Panc1 (cell line): Measurements from ENCODE around the gene SORL1-AS1.

Experiments used
- ATAC-seq: fragments of 200-7000 bp; cut with Tn5 transposase; 2 replicates; pipeline ENCODE4 v1.9.1; 2020; ENCODE audit warnings: mild to moderate bottlenecking, moderate library complexity
- BruUV-seq: library from RNA; stranded (reverse); fragments of 400-500 nt; replicated peaks from 2 replicates; lab custom pipeline; 2021; lab: Mats Ljungman, UMichigan
- CTCF ChIA-PET: fragments of 300-600 bp; sonication (Branson Sonifier 250); formaldehyde crosslinking; loops from one replicate; lab custom pipeline; 2022; ENCODE audit warnings: antibody characterized with exemption; lab: Charles Lee
- POLR2A ChIA-PET: fragments of 300-600 bp; sonication (Branson Sonifier 250); formaldehyde crosslinking; loops from one replicate; lab custom pipeline; 2022; ENCODE audit warnings: antibody characterized with exemption; lab: Charles Lee
- DNase-seq: peaks from one replicate; pipeline ENCODE4 v3.0.0-alpha.2; 2010; ENCODE audit warnings: low read depth, low spot score
- H3K27ac ChIP-seq: 2 replicates; pipeline ENCODE4 v1.5.1; 2011; ENCODE audit warnings: mild to moderate bottlenecking, low read length, inconsistent platforms
- H3K27me3 ChIP-seq: fragments of 200-500 bp; sonication (Bioruptor generic); 2 replicates; pipeline ENCODE4 v1.6.0; 2014; ENCODE audit warnings: low read length, inconsistent platforms; ENCODE audit not compliant: control insufficient read depth, insufficient read depth
- H3K36me3 ChIP-seq: fragments of 200-500 bp; sonication (Bioruptor generic); 2 replicates; pipeline ENCODE4 v1.5.1; 2014; ENCODE audit warnings: inconsistent platforms, mild to moderate bottlenecking, low read length, moderate library complexity; ENCODE audit not compliant: control insufficient read depth, insufficient read depth
- H3K4me1 ChIP-seq: 2 replicates; pipeline ENCODE4 v1.5.1; 2011; ENCODE audit warnings: inconsistent platforms, mild to moderate bottlenecking, low read length, moderate library complexity; ENCODE audit not compliant: control insufficient read depth, insufficient read depth
- H3K4me3 ChIP-seq, 2 experiments: 2 replicates each; pipeline ENCODE4 v1.5.1; 2011 to 2012; ENCODE audit warnings: low read depth in 2 of 2, low read length in 2 of 2, mild to moderate bottlenecking in 2 of 2, inconsistent platforms in 1 of 2, moderate library complexity in 1 of 2
- H3K9me3 ChIP-seq: fragments of 200-500 bp; sonication (Bioruptor generic); 2 replicates; pipeline ENCODE4 v1.5.1; 2014; ENCODE audit warnings: low read depth, mild to moderate bottlenecking, inconsistent platforms, low read length, moderate library complexity; ENCODE audit not compliant: control insufficient read depth, insufficient read depth
- POLR2AphosphoS5 ChIP-seq: IDR thresholded peaks from 2 replicates; pipeline ENCODE4 v1.6.1; 2012; ENCODE audit warnings: mild to moderate bottlenecking, low read depth, low read length, moderate library complexity
- SIN3A ChIP-seq: IDR thresholded peaks from 2 replicates; pipeline ENCODE4 v1.6.1; 2012; ENCODE audit warnings: low read depth, mild to moderate bottlenecking, low read length, moderate library complexity, borderline replicate concordance; ENCODE audit not compliant: insufficient read depth
- TCF7L2 ChIP-seq: IDR thresholded peaks from 2 replicates; pipeline ENCODE4 v1.6.1; 2011; ENCODE audit warnings: mild to moderate bottlenecking, low read depth, low read length, inconsistent platforms
- in situ Hi-C: cut with HindIII; loops from 2 replicates; pipeline ENCODE4 v1.10.0; 2016; ENCODE audit warnings: low sequenced_read_pairs, low pct_unique_long_range_greater_than_20kb
- intact Hi-C: fragments of 100-400 bp; cut with micrococcal nuclease; formaldehyde crosslinking; loops from one replicate; pipeline ENCODE4 v1.10.0; 2022; ENCODE audit not compliant: unreplicated experiment
- TF ChIP-seq, protein P1 (sequence below), 2 experiments: IDR thresholded peaks; 2 replicates each; pipeline ENCODE4 v1.6.1; 2011 to 2012; ENCODE audit warnings: low read depth in 2 of 2, control low read depth in 1 of 2, low read length in 1 of 2, mild to moderate bottlenecking in 1 of 2, moderate library complexity in 1 of 2; ENCODE audit not compliant: insufficient read depth in 1 of 2
- TF ChIP-seq, protein P2 (sequence below): fragments of 450-650 bp; IDR thresholded peaks from 2 replicates; pipeline ENCODE4 v1.5.1; 2017; ENCODE audit warnings: mild to moderate bottlenecking

Gene SORL1-AS1

DNA sequence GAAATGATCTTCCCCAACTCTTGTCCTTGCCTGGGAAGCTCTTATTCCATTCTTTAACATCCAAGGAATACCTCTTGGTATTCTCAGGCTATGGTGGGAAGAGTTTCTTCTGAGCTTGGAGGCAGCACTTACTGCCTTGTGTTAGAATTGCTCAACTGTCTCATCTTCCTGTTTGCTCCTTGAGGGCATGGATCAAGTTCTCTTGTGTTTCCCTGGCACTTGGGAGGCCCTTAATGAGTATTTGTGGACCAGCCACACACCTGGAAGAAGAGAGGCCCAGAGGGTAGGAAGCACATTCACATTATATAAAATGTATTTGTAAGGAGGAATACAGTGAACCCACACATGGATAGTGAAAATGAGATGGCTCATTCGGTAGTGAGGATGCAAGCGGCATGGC lies 3.4 kb upstream of the SORL1-AS1 start:
- TF ChIP-seq, protein P1, sequence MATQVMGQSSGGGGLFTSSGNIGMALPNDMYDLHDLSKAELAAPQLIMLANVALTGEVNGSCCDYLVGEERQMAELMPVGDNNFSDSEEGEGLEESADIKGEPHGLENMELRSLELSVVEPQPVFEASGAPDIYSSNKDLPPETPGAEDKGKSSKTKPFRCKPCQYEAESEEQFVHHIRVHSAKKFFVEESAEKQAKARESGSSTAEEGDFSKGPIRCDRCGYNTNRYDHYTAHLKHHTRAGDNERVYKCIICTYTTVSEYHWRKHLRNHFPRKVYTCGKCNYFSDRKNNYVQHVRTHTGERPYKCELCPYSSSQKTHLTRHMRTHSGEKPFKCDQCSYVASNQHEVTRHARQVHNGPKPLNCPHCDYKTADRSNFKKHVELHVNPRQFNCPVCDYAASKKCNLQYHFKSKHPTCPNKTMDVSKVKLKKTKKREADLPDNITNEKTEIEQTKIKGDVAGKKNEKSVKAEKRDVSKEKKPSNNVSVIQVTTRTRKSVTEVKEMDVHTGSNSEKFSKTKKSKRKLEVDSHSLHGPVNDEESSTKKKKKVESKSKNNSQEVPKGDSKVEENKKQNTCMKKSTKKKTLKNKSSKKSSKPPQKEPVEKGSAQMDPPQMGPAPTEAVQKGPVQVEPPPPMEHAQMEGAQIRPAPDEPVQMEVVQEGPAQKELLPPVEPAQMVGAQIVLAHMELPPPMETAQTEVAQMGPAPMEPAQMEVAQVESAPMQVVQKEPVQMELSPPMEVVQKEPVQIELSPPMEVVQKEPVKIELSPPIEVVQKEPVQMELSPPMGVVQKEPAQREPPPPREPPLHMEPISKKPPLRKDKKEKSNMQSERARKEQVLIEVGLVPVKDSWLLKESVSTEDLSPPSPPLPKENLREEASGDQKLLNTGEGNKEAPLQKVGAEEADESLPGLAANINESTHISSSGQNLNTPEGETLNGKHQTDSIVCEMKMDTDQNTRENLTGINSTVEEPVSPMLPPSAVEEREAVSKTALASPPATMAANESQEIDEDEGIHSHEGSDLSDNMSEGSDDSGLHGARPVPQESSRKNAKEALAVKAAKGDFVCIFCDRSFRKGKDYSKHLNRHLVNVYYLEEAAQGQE (IDR thresholded peaks at IDR 0.05; ENCODE audit: insufficient read depth in 1 of 2, low read depth in 2 of 2, low read length in 1 of 2): no peak
- TF ChIP-seq SIN3A (no peak), TCF7L2 (no peak), POLR2AphosphoS5 (no peak)
- TF ChIP-seq, protein P2, sequence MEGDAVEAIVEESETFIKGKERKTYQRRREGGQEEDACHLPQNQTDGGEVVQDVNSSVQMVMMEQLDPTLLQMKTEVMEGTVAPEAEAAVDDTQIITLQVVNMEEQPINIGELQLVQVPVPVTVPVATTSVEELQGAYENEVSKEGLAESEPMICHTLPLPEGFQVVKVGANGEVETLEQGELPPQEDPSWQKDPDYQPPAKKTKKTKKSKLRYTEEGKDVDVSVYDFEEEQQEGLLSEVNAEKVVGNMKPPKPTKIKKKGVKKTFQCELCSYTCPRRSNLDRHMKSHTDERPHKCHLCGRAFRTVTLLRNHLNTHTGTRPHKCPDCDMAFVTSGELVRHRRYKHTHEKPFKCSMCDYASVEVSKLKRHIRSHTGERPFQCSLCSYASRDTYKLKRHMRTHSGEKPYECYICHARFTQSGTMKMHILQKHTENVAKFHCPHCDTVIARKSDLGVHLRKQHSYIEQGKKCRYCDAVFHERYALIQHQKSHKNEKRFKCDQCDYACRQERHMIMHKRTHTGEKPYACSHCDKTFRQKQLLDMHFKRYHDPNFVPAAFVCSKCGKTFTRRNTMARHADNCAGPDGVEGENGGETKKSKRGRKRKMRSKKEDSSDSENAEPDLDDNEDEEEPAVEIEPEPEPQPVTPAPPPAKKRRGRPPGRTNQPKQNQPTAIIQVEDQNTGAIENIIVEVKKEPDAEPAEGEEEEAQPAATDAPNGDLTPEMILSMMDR: no peak
- BruUV-seq: no TSS peak
- intact Hi-C loops (no loop called here), in situ Hi-C loops (no loop called here)
- no peaks in the 10 kb centered on the region for H3K27me3 ChIP-seq
- no peak for DNase-seq
- no peak overlapping the region for H3K4me3 ChIP-seq
- H3K4me1 ChIP-seq: peaks cover 39% of the 10 kb centered on the region
- no peaks in the 10 kb centered on the region for H3K9me3 ChIP-seq
- H3K27ac ChIP-seq: peak overlapping the region; percentile 12; the same call in 1 of the 2 replicates
- CTCF ChIA-PET: interaction anchor here (0.7 kb wide), 1 partner anchor 10 kb away, joined by 3 read pairs; no protein-coding TSS in a partner anchor
- H3K36me3 ChIP-seq: no peaks in the 10 kb centered on the region
- ATAC-seq: no peak
- POLR2A ChIA-PET: no interaction called here

DNA sequence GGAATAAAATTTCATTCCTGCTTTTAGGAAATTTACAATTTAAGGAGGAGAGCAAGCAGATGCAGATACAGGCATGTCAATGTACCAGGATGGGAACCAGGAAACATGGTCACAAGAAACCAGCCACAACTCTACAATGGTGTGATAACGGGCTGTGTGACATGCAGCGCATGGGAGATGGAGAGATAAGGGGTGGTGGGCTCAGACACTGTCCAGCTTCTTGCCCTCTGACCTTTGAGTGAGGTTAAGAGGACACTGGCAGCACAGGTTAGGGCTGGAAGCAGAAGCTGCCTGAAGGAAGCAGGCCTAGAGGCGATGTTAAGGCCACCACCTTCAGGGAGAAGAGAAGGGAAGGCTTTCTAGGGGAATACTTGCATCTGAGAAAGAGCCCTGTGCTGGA lies 2.3 kb upstream of the SORL1-AS1 start:
- no peaks in the 10 kb centered on the region for H3K9me3 ChIP-seq
- TF ChIP-seq POLR2AphosphoS5 (no peak), SIN3A (no peak), TCF7L2 (no peak)
- TF ChIP-seq, protein P1 (IDR thresholded peaks at IDR 0.05; ENCODE audit: insufficient read depth in 1 of 2, low read depth in 2 of 2, low read length in 1 of 2): no peak
- TF ChIP-seq, protein P2: no peak
- in situ Hi-C loops (no loop called here), intact Hi-C loops (no loop called here)
- peaks cover 36% of the 10 kb centered on the region for H3K4me1 ChIP-seq
- no peaks in the 10 kb centered on the region for H3K36me3 ChIP-seq
- no peaks in the 10 kb centered on the region for H3K27me3 ChIP-seq
- H3K27ac ChIP-seq: peak overlapping the region; percentile 46
- no peak for DNase-seq
- no peak for ATAC-seq
- ChIA-PET POLR2A (interaction anchor here (0.6 kb wide), 1 partner anchor 11 kb away, joined by 7 read pairs; no protein-coding TSS in a partner anchor), CTCF (no interaction called here)
- no TSS peak for BruUV-seq
- no peak overlapping the region for H3K4me3 ChIP-seq
